K562 (cell line): ENCODE data around the gene HINT3.

Experiments used
- EWSR1 ChIP-seq: fragments of 450-650 bp; IDR thresholded peaks from 2 replicates; pipeline ENCODE4 v1.6.1; 2018; ENCODE audit warnings: borderline replicate concordance, mild to moderate bottlenecking, low read depth, moderate library complexity; ENCODE audit not compliant: partially characterized antibody
- FOXJ2 ChIP-seq: fragments of 200-800 bp; sonication (Bioruptor generic); IDR thresholded peaks from 2 replicates; pipeline ENCODE4 v1.6.1; 2016; ENCODE audit warnings: missing genetic modification characterization, missing compliant biosample characterization
- JUND ChIP-seq, 2 experiments: IDR thresholded peaks; 2 replicates in 1 of 2; 3 replicates in 1 of 2; pipeline ENCODE4 v1.6.1; 2011; ENCODE audit warnings: borderline replicate concordance in 2 of 2, low read depth in 2 of 2, low read length in 2 of 2, improper control_type of control experiment in 1 of 2, missing biosample characterization in 1 of 2, missing genetic modification characterization in 1 of 2, missing genetic modification reagents in 1 of 2
- KLF16 ChIP-seq: IDR thresholded peaks from 2 replicates; pipeline ENCODE4 v1.6.1; 2016; ENCODE audit warnings: antibody characterized with exemption
- TF ChIP-seq, protein P1 (sequence below): IDR thresholded peaks from 2 replicates; pipeline ENCODE4 v1.6.1; 2016; ENCODE audit warnings: missing genetic modification characterization, missing compliant biosample characterization
- TF ChIP-seq, protein P2 (sequence below): sonication (generic); formaldehyde crosslinking; IDR thresholded peaks from 2 replicates; pipeline ENCODE4 v1.8.1; 2023; ENCODE audit warnings: mild to moderate bottlenecking, missing genetic modification reagents
- TF ChIP-seq, protein P3 (sequence below): fragments of 450-650 bp; IDR thresholded peaks from 2 replicates; pipeline ENCODE4 v1.6.1; 2017; ENCODE audit warnings: antibody characterized with exemption
- TF ChIP-seq, protein P4 (sequence below), 3 experiments: IDR thresholded peaks in 2 of 3; conservative IDR thresholded peaks in 1 of 3; 2 replicates each; pipeline ENCODE4 v1.5.1; 2011 to 2012; ENCODE audit warnings: low read length in 3 of 3, mild to moderate bottlenecking in 3 of 3, control low read depth in 2 of 3, improper control_type of control experiment in 1 of 3, inconsistent platforms in 1 of 3, low read depth in 1 of 3, mixed read lengths in 1 of 3, moderate library complexity in 1 of 3; ENCODE audit not compliant: insufficient read depth in 2 of 3

DNA sequence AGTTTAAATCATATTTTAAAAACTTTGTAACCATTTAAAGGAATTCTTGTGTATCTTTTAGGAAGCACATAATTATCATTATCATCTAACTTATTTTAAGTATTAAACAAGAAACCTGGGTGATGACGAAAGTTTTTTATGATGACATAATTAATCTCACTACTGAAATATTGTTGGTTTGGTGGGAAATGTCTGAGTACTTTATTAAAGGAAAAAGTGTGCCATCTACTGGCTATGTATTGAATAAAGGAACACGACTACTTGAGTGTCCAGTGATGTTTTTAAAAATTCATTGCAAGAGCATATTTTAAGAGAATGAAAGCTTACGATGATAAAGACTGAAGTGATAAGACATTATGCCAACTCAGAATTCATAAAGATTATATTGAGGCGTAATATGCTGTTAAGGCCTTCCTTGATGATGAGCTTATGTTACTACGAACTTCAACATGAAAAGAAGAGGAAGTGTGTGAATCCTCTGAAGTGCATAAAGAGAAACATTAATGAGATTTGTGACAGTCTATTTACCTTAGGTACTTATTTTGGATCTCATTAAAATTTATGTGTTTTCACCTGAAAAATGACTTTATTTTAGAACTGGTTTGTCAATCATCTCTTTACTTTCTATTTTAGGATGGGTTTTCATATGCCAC is 17.8 kb downstream of the HINT3 start:
- TF ChIP-seq, protein P1, sequence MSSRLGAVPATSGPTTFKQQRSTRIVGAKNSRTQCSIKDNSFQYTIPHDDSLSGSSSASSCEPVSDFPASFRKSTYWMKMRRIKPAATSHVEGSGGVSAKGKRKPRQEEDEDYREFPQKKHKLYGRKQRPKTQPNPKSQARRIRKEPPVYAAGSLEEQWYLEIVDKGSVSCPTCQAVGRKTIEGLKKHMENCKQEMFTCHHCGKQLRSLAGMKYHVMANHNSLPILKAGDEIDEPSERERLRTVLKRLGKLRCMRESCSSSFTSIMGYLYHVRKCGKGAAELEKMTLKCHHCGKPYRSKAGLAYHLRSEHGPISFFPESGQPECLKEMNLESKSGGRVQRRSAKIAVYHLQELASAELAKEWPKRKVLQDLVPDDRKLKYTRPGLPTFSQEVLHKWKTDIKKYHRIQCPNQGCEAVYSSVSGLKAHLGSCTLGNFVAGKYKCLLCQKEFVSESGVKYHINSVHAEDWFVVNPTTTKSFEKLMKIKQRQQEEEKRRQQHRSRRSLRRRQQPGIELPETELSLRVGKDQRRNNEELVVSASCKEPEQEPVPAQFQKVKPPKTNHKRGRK (tag): no peak
- TF ChIP-seq EWSR1 (no peak), KLF16 (no peak), JUND (IDR thresholded peaks at IDR 0.05; ENCODE audit: borderline replicate concordance, low read depth, low read length) (no peak), JUND (tag; IDR thresholded peaks at IDR 0.05; ENCODE audit: borderline replicate concordance, low read depth, low read length) (no peak), FOXJ2 (tag) (no peak)
- TF ChIP-seq, protein P2, sequence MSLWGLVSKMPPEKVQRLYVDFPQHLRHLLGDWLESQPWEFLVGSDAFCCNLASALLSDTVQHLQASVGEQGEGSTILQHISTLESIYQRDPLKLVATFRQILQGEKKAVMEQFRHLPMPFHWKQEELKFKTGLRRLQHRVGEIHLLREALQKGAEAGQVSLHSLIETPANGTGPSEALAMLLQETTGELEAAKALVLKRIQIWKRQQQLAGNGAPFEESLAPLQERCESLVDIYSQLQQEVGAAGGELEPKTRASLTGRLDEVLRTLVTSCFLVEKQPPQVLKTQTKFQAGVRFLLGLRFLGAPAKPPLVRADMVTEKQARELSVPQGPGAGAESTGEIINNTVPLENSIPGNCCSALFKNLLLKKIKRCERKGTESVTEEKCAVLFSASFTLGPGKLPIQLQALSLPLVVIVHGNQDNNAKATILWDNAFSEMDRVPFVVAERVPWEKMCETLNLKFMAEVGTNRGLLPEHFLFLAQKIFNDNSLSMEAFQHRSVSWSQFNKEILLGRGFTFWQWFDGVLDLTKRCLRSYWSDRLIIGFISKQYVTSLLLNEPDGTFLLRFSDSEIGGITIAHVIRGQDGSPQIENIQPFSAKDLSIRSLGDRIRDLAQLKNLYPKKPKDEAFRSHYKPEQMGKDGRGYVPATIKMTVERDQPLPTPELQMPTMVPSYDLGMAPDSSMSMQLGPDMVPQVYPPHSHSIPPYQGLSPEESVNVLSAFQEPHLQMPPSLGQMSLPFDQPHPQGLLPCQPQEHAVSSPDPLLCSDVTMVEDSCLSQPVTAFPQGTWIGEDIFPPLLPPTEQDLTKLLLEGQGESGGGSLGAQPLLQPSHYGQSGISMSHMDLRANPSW: no peak
- TF ChIP-seq, protein P3, sequence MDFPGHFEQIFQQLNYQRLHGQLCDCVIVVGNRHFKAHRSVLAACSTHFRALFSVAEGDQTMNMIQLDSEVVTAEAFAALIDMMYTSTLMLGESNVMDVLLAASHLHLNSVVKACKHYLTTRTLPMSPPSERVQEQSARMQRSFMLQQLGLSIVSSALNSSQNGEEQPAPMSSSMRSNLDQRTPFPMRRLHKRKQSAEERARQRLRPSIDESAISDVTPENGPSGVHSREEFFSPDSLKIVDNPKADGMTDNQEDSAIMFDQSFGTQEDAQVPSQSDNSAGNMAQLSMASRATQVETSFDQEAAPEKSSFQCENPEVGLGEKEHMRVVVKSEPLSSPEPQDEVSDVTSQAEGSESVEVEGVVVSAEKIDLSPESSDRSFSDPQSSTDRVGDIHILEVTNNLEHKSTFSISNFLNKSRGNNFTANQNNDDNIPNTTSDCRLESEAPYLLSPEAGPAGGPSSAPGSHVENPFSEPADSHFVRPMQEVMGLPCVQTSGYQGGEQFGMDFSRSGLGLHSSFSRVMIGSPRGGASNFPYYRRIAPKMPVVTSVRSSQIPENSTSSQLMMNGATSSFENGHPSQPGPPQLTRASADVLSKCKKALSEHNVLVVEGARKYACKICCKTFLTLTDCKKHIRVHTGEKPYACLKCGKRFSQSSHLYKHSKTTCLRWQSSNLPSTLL: no peak
- TF ChIP-seq, protein P4, sequence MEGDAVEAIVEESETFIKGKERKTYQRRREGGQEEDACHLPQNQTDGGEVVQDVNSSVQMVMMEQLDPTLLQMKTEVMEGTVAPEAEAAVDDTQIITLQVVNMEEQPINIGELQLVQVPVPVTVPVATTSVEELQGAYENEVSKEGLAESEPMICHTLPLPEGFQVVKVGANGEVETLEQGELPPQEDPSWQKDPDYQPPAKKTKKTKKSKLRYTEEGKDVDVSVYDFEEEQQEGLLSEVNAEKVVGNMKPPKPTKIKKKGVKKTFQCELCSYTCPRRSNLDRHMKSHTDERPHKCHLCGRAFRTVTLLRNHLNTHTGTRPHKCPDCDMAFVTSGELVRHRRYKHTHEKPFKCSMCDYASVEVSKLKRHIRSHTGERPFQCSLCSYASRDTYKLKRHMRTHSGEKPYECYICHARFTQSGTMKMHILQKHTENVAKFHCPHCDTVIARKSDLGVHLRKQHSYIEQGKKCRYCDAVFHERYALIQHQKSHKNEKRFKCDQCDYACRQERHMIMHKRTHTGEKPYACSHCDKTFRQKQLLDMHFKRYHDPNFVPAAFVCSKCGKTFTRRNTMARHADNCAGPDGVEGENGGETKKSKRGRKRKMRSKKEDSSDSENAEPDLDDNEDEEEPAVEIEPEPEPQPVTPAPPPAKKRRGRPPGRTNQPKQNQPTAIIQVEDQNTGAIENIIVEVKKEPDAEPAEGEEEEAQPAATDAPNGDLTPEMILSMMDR (IDR thresholded peaks at IDR 0.05 in 2 of 3, conservative IDR thresholded peaks at IDR 0.05 in 1 of 3; ENCODE audit: insufficient read depth in 2 of 3, low read depth in 1 of 3, low read length in 3 of 3): peak; percentile 45 to 80 (median 50); a peak in 5 of 6 replicates
